Measurements from ENCODE around the gene PTCHD4.

PTCHD4 gene

DNA sequence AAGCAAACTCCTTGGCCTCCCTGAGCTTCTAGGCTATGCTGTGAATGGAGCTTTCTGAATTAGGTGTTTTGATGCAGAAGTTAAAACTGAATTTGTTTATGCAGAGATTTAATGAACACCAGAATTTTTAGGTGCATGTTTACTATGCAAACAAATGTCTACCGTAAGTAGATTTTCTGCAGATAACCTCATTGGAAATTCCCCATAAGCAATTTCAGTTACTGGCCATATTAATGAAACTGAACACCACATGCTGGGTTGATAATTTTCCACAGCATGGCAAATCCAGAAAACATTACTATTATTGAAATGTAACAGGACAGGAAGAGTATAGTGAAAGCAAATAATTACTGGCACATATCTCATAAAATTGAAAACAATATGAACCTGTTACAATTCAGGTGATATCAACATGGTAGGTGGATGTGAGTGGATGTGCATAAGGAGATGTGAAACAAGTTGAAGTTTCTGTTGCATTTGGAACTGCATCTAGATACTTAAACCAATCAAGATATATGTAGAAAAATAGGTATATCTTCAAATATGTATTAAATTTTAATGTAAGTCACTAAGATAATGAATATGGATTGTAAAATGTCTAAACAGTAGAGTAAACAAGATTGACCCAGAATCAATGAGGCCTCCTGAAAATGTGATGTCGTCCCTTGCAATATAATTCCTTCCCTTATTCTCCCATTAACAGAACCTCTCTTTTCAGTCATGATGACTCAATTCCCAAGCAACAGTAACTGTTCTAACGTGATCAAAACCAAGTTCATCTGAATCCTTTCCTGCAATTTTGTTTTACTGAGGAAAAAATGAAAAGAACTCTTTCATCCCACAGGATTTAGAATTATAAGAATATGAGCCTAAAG, 11.0 kb downstream of the PTCHD4 start:
- DNase-seq: no peak

DNA sequence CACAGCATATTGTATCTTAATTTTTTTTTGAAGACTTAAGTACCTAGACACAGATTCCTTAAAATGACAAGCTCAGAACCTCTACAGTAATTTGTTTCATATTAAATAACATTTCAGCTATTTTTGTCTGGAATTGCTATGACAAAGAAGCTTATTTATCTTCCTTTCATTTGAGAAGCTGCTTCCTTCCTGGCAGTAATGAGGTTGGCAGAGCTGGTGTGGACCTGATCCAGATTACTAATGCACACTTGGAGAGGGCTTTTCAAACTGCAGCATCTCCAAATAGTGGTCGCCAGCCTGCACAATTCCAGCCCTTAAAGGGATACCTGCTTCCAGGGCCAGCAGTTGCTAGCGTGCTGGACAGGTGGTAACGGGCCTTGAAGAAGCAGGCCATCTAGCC, 12.1 kb downstream of the PTCHD4 start:
- peak; percentile 24 for DNase-seq

DNA sequence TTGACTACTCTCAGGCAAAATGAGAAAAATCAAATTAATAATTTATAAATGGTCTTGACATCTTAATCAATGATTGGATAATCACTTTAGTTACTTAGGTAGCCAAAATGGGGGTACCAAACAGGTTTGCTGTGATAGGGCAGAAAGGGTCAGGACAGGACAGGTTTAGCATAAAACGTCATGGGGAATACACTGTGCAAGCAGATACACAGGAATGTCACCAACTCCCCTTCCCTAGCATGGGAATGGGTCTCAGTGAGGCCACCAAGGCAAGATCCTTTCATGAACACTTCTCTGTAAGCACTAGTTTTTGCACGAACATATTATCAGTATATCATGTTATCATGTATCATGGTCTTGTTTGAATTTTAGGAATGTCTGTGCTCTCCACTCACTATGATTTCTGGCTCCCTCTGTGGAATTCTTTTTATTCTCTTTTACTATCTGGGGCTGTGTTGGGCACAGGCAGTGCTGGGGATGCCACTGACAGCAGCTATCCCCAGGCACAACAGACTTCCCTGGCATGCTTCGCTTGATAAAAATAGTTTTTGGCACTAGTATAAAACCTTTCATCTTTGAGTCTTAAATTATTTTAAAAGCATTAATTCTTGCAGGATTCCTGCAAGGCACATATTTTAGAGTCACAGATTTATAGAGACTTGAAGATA, 18.3 kb downstream of the PTCHD4 start:
- DNase-seq: no peak

GRCh38 chr6:48090546-48090945, 20.5 kb downstream of the PTCHD4 start:
- DNase-seq: no peak

- DNase-seq: peak; percentile 6
These were observed 23.5 kb downstream of the PTCHD4 start for GRCh38 chr6:48087448-48087847.

- DNase-seq: no peak
These were observed 24.8 kb downstream of the PTCHD4 start for GRCh38 chr6:48086187-48086586.

DNA sequence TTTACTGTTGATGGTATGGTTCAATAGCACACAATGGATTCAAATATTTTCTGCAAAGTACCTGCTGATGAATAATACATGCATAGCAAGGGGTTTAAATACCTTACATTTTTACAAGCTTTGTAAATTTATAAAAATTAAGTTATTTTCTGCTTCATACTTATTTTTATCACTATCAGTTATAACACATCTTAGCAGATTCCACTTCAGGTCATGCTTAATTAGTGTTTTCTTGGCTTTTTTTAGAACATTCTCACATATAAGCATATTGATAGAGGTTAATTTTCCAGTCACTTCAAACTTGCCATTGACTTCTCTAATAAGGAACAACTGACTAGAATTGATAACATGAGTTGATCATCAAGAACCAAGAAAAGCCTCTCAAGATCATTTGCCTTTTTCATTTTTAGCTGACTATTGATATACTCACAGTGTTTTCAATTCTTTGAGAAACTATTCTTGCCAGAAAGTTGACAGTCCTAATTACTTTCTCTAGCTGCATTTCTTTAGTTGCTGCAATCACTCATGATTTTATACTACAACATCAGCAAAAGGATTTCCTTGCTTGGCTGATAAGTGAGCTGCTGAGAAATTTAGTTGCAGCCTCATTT, 25.8 kb downstream of the PTCHD4 start:
- no peak for DNase-seq

DNA sequence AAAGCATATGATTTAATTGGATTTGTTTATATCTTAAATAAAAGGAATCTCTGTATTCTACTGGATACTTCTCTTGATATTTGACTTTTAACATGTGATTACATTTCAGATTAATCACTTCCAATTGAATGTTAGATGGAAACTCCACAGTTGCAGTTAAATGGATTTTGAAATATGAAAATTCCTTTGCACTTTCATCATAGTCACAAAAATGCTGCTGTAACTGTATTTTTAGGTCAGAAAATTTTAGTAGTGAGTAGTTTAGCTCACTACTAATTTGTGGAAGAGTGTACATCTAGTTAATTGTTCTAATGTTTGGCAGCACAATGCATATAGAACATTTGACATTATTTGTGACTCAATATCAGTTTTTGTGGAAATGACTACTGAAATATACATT, 26.8 kb downstream of the PTCHD4 start:
- DNase-seq: no peak

DNA sequence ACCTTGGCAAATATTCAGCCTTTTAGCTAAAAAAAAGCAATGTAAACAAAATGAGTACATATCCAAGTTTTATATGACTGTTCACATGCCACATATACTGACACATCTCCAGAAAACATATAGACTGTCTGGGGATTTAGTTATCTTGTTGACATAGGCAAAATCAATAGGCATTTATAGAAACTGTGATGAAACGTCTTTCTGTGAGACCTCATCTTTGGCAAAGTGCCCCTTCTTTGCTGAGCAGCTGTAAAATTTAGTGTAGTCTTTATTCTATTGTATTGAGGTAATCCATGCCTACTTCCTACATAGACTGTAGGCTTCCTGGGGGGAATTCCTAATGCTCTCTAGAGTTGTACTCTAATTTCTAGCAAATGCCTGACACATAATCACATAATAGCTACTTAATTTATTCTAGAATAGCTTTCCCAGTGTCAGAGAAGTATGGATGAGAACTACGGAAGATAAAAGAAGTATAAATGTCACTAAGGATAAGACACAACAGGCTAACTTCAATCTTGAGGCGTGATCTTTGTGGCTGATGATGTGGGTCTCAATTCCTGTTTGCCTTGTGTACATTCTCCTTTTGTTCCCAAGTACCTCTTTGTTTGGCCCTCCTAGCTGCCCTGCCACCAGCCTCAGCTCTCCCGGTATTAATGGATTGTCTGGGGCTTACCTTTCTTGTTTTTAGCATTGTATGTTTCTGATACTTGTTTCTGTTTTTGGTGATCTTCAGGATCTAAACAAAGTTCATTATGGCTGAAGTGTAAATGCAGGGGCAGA, 30.6 kb downstream of the PTCHD4 start:
- DNase-seq: no peak

- DNase-seq: no peak
These were observed 32.9 kb downstream of the PTCHD4 start for GRCh38 chr6:48078120-48078519.

GRCh38 chr6:48075181-48075580, 35.8 kb downstream of the PTCHD4 start:
- no peak for DNase-seq

DNA sequence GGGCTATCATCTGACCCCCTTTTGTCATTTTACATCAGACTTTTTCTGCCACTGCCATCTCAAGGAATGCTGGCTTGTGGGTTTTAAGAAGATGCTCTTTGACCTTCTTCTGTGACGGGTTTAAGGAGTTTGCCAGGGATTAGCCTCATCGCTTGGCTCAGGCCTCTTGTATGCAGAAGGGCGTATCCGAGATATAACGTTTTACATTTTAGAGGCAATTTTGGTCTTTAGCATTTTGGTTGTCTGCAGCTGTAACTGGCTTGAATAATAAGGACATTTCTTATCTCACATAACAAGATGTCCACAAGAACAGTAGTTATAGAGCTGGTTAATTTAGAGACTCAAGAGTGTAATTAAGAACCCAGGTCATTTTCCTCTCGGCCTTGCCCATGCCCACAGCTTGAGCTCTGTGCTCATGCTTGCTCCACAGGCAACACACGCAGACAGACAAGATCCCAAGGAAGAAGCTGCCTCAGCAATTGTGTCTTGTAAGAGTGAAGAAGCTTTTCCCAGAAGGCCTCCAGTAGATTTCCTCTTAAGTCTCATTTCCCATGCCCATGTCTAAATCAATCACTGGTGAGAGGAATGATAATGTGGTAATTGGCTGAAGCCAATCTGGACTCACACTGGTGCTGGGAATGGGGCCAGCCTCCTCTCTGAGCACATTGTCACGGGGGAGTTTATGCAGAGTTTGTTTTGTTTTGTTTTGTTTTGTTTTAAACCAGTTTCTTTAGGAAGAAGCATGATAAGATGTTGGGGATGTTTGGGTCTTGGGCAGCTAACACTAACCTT, 36.8 kb downstream of the PTCHD4 start:
- peak; percentile 15 for DNase-seq

DNA sequence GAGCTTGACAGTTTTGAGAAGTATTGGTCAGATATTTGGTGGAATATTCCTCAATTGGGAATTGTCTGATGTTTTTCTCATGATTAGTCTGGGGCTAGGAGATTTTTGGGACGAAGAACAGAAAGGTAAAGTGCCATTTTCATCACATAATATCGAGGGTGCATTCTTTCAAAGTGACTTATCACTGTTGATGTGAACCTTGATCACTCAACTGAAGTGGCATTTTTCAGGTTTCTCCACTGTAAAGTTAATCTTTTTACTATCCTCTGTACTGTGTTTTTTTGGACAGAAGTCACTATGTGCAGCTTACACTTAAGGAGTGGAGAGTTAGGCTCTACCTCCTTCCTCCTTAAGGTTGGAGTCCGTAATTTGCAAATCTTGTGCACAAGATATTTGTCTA, 39.2 kb downstream of the PTCHD4 start:
- no peak for DNase-seq

DNA sequence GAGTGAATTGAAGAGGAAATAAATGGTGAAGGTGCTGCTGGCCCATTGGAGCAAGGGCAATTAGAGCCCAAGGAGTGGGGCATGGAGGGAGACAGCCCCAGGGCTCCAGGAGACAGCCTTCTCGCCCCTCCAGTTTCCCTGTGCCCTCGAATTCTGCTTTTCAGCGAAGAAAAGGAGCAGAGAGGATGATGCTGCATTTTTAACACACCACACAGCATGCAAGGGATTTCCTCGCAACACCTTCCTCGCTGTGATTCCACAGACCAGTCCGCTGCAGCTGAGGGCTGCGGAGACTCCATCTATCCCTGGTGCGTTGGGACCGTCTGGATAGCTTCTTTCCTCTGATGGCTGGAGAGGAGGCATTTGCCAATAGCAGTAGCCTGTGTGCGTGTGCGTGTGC, 41.7 kb downstream of the PTCHD4 start:
- no peak for DNase-seq

DNA sequence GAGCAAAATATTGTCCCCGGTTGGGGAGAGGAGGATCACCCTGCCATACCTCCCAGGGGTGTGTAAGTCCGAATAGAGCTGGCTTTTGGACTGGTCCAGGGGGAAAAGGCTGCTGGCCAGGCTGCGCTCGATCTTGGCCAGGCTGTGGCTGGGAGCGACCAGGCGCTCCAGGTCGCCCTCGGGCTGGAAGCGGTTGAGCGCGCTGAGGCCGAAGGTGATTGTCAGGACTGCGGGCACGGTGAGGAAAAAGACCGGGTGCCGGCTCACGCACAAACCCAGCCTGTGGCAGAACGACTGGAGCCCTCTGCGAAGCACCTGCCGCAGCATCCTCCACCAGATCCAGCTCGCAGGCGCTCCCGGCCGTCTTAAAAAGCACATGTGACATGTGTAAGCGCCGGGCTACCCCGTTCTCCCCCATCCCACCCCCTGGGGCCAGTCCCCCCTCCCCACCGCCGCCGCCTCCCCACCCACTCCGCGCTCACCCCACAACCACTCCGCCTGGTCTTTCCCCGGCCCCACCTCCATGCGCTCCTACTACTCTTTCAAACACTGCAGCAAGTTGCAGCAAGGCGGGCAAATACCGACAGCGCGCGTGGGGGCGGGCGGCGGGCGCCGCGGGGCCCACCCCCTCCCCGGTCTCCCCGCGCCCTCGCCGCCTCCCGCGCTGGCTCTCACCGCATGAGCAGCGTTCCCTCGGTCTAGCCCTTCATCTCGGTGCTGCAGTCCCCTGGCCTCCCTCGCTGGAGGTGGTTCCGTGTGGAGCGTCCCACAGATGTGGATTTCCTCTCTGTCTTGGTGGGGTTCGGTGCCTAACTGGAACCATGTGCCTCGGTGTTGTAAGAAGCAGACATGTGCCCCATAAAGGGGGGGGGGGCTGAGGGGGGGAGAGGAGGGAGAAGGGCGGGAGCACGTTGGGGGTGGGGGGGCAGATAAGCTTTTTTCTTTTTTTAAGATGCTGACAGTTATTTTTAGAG, 42.4 kb downstream of the PTCHD4 start:
- DNase-seq: no peak

- DNase-seq: no peak
These were observed 43.1 kb downstream of the PTCHD4 start for GRCh38 chr6:48067886-48068277.

DNA sequence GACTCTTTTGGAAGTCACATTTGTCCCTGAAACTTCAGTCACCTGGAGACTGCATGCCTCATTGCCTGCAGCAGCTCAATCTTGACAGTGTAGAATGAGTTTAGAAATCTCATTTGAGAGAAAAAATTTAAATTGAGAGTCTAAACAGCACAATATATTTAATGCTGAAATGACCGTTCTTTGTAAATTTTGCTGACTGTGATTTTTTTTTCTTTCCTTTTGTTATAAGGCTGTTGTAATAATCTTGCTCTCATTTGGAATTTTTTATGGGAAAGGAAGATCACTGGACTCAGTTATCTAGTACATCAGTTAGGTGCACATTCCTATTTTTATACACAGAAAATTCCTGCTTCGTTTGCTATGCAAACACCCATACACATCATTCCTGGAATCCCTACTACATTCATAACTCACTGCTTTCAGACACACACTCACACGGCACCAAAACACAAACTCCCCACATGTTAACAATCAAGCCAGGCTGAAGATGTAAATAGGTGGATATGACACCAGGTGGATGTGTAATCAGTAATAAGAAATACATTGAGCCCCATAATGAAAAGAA, 43.8 kb downstream of the PTCHD4 start:
- no peak for DNase-seq

- DNase-seq: peak; percentile 46
These were observed 49.6 kb downstream of the PTCHD4 start for GRCh38 chr6:48061265-48061990.
